GM12878 (cell line): ENCODE results near the gene TFCP2L1. TPM values are rescaled to one million over a fixed set of nuclear protein-coding genes. Genes with fewer than 3 reads are reported as not detected.

ENCODE experiments used
- ATAC-seq: fragments of 200-7000 bp; cut with Tn5 transposase; 3 replicates; pipeline ENCODE4 v1.9.1; 2020; ENCODE audit warnings: mild to moderate bottlenecking, moderate library complexity
- BruUV-seq: library from RNA; stranded (reverse); fragments of 400-500 nt; replicated peaks from 2 replicates; lab custom pipeline; 2021; lab: Mats Ljungman, UMichigan
- CTCF ChIA-PET: fragments of 300-600 bp; sonication (Branson Sonifier 250); formaldehyde crosslinking; extraction: SDS; loops from one replicate; lab custom pipeline; 2021; ENCODE audit warnings: inconsistent platforms; lab: Yijun Ruan, JAX
- POLR2A ChIA-PET: fragments of 350-600 bp; formaldehyde crosslinking; extraction: SDS; loops from one replicate; lab custom pipeline; 2021; ENCODE audit warnings: inconsistent platforms; lab: Charles Lee
- RAD21 ChIA-PET: fragments of 300-600 bp; sonication (Branson Sonifier 250); formaldehyde crosslinking; loops from one replicate; lab custom pipeline; 2023; ENCODE audit warnings: antibody characterized with exemption; ENCODE audit not compliant: unreplicated experiment; lab: Charles Lee
- SMC1A ChIA-PET: fragments of 300-600 bp; sonication (Branson Sonifier 250); formaldehyde crosslinking; loops from one replicate; lab custom pipeline; 2023; ENCODE audit not compliant: unreplicated experiment, uncharacterized antibody; lab: Charles Lee
- DNase-seq: peaks from one replicate; pipeline ENCODE4 v3.0.0-alpha.2; 2011; ENCODE audit warnings: low read depth, low spot score
- FAIRE-seq: peaks from 3 replicates; lab custom pipeline; 2011; peaks lifted over from hg19 to GRCh38; lab: Jason Lieb, UNC
- H2AFZ ChIP-seq: 2 replicates; pipeline ENCODE4 v1.6.0; 2011; ENCODE audit warnings: low read depth, low read length, control low read depth; ENCODE audit not compliant: control insufficient read depth
- H3K27ac ChIP-seq: 2 replicates; pipeline ENCODE4 v1.5.1; 2011; ENCODE audit warnings: control low read depth; ENCODE audit not compliant: control insufficient read depth, insufficient read depth
- H3K27me3 ChIP-seq, 2 experiments: replicated peaks in 1 of 2; 2 replicates each; pipeline versions ENCODE4 v1.6.0 to v1.6.1; 2011; ENCODE audit warnings: low read length in 1 of 2; ENCODE audit not compliant: control insufficient read depth in 2 of 2, insufficient read depth in 2 of 2
- H3K36me3 ChIP-seq, 2 experiments: 2 replicates each; pipeline ENCODE4 v1.5.1; 2011; ENCODE audit warnings: low read length in 1 of 2; ENCODE audit not compliant: control insufficient read depth in 2 of 2, insufficient read depth in 2 of 2
- H3K4me1 ChIP-seq: 2 replicates; pipeline ENCODE4 v1.6.1; 2011; ENCODE audit warnings: mild to moderate bottlenecking, low read length, moderate library complexity, mixed read lengths; ENCODE audit not compliant: control insufficient read depth, insufficient read depth
- H3K4me2 ChIP-seq: 2 replicates; pipeline ENCODE4 v1.6.0; 2011; ENCODE audit warnings: control low read depth; ENCODE audit not compliant: control insufficient read depth, insufficient read depth
- H3K4me3 ChIP-seq: fragments of 200-600 bp; sonication (generic); 2 replicates; pipeline ENCODE4 v1.5.1; 2016
- H3K79me2 ChIP-seq: 2 replicates; pipeline ENCODE4 v1.6.0; 2011; ENCODE audit warnings: low read length; ENCODE audit not compliant: control insufficient read depth, insufficient read depth
- H3K9ac ChIP-seq: 2 replicates; pipeline ENCODE4 v1.8.0; 2011; ENCODE audit warnings: low read length, control low read depth, mixed read lengths; ENCODE audit not compliant: control insufficient read depth, insufficient read depth
- H3K9me3 ChIP-seq: replicated peaks from 3 replicates; pipeline ENCODE4 v1.5.1; 2011; ENCODE audit warnings: mild to moderate bottlenecking, low read length; ENCODE audit not compliant: control insufficient read depth, insufficient read depth
- H4K20me1 ChIP-seq: 2 replicates; pipeline ENCODE4 v1.6.0; 2011; ENCODE audit not compliant: control insufficient read depth, insufficient read depth
- CBFB ChIP-seq: IDR thresholded peaks from 2 replicates; pipeline ENCODE4 v1.6.1; 2016; ENCODE audit warnings: antibody characterized with exemption, low read depth
- CHD2 ChIP-seq: IDR thresholded peaks from 2 replicates; pipeline ENCODE4 v1.6.1; 2011; ENCODE audit warnings: low read depth, low read length, improper control_type of control experiment, borderline replicate concordance
- POU2F2 ChIP-seq: IDR thresholded peaks from 3 replicates; pipeline ENCODE4 v1.6.1; 2011; ENCODE audit warnings: low read depth, mild to moderate bottlenecking, low read length, borderline replicate concordance
- TAF1 ChIP-seq: IDR thresholded peaks from 2 replicates; pipeline ENCODE4 v1.6.1; 2011; ENCODE audit warnings: mild to moderate bottlenecking, low read depth, low read length, borderline replicate concordance
- WGBS: methylation state at CpG from one replicate; pipeline ENCODE4 v1.1.6; 2016; ENCODE audit warnings: low lambda C conversion rate; ENCODE audit not compliant: insufficient replicate concordance, insufficient coverage; ENCODE audit errors: missing lambda C conversion rate; 5-methylcytosine and 5-hydroxymethylcytosine counted together
- in situ Hi-C: fragments of 300-500 bp; cut with MboI; formaldehyde crosslinking; loops from 9 replicates; pipeline ENCODE4 v1.14.3; 2018; ENCODE audit warnings: mixed read lengths
- intact Hi-C: fragments of 100-400 bp; cut with micrococcal nuclease; formaldehyde crosslinking; loops from one replicate; pipeline ENCODE4 v1.14.2; 2022; ENCODE audit not compliant: unreplicated experiment
- polyA plus RNA-seq, 11 experiments: library from polyadenylated mRNA; depleted of rRNA in 4 of 11; unstranded in 6 of 11; stranded (reverse) in 5 of 11; fragments of >200 nt; fragmentation: Nextera tagmentation in 4 of 11; fragmentation: Illumina TruSeq in 1 of 11; extraction: Ambion mirVana in 4 of 11; extraction: Trizol in 1 of 11; gene quantifications; 1 replicate in 1 of 11; 2 replicates in 10 of 11; pipeline versions ENCODE4 v1.2.1 to v1.2.3, GENCODE V29; 2011 to 2016; ENCODE audit warnings: inconsistent platforms in 2 of 11, missing spikeins in 2 of 11, low read depth in 1 of 11
- total RNA-seq, 4 experiments: library from RNA; depleted of rRNA in 3 of 4; stranded (reverse); fragments of >200 nt in 3 of 4; fragmentation: Illumina TruSeq in 1 of 4; extraction: Trizol in 1 of 4; gene quantifications; 2 replicates each; pipeline versions ENCODE4 v1.2.1 to v1.2.3, GENCODE V29; 2013 to 2021

TFCP2L1 gene
- total and polyA plus RNA-seq, 10 of the 15 experiments (the other 5 are each of a cell fraction or from before 2014, with no cell fraction given) = 0.02 to 0.21 (median 0.09) TPM; not detected in 1

GRCh38 chr2:121178730-121179129 is 106.3 kb downstream of the TFCP2L1 start:
- no peaks in the 10 kb centered on the region for H3K4me1 ChIP-seq
- no peaks in the 10 kb centered on the region for H3K79me2 ChIP-seq
- H3K4me3 ChIP-seq = no peak overlapping the region
- SMC1A ChIA-PET = no interaction called here
- intact Hi-C loops (no loop called here), in situ Hi-C loops (no loop called here)
- no peak overlapping the region for H3K9ac ChIP-seq
- ATAC-seq = no peak
- H3K9me3 ChIP-seq = no peaks in the 10 kb centered on the region
- no peak overlapping the region for H3K4me2 ChIP-seq
- CTCF ChIA-PET = interaction anchor here (0.7 kb wide), 1 partner anchor 17 kb away, joined by 4 read pairs; no protein-coding TSS in a partner anchor
- no peak overlapping the region for H2AFZ ChIP-seq
- FAIRE-seq = no peak
- DNase-seq = no peak
- RAD21 ChIA-PET = no interaction called here
- TF ChIP-seq POU2F2 (no peak), TAF1 (no peak), CHD2 (no peak)
- POLR2A ChIA-PET = no interaction called here
- H3K27me3 ChIP-seq = peaks cover 0 to 2% of the 10 kb centered on the region in 2 experiments; a peak in 2 of 4 replicates
- no peaks in the 10 kb centered on the region for H3K36me3 ChIP-seq
- WGBS = 47% methylated on average over 11 of the region's 11 CpGs
- BruUV-seq = no TSS peak
- H3K27ac ChIP-seq = no peak overlapping the region
- H4K20me1 ChIP-seq = no peaks in the 10 kb centered on the region

DNA sequence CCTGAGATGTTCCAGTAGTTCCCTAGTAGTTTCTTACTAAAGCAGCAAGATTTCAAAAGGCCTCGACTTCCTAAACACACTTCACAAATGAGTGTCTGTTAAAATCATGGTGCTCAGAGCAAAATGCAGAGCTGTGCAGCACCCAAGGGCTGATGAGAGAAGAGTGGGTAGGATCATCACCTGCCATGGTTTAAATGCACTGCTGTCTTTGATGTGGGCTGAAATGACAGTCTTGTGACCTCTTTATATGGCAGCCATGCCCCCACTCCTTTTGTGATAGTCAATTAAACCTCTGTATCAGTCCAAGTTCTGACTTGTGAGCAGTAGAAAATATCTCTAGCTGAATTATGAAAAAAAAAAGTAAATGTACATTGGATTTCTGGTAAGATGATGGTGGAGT is 107.1 kb downstream of the TFCP2L1 start:
- intact Hi-C loops (no loop called here), in situ Hi-C loops (no loop called here)
- ATAC-seq (no peak), FAIRE-seq (no peak), DNase-seq (no peak)
- no peak overlapping the region for H3K27ac ChIP-seq
- TF ChIP-seq CBFB = no peak
- ChIA-PET SMC1A (no interaction called here), CTCF (interaction anchor here (0.7 kb wide), 1 partner anchor 16 kb away, joined by 4 read pairs; no protein-coding TSS in a partner anchor), POLR2A (no interaction called here), RAD21 (no interaction called here)
- no peak overlapping the region for H3K4me3 ChIP-seq
- no peaks in the 10 kb centered on the region for H3K9me3 ChIP-seq
- H3K36me3 ChIP-seq = no peaks in the 10 kb centered on the region
- no peaks in the 10 kb centered on the region for H3K4me1 ChIP-seq
- H3K79me2 ChIP-seq = no peaks in the 10 kb centered on the region
- H3K27me3 ChIP-seq = peaks cover 0 to 2% of the 10 kb centered on the region in 2 experiments; a peak in 2 of 4 replicates
- no TSS peak for BruUV-seq
- H3K9ac ChIP-seq = no peak overlapping the region
- no peak overlapping the region for H2AFZ ChIP-seq
- 0% methylated on average over 1 of the region's 1 CpG for WGBS
- no peaks in the 10 kb centered on the region for H4K20me1 ChIP-seq
- no peak overlapping the region for H3K4me2 ChIP-seq
